Natural killer cell (primary cell): ENCODE results near the gene NOX4. TPM values are rescaled to one million over a fixed set of nuclear protein-coding genes. Genes with fewer than 3 reads are reported as not detected.
"Not testable (repeated sequence)": the region's sequence is repeated elsewhere in the genome, so short reads cannot be mapped to it uniquely, and the experiment has no call there.

Experiments used
- ATAC-seq, 3 donors: fragments of 150-1000 bp in 2 of 3; fragments of 200-7000 bp in 1 of 3; cut with Tn5 transposase; 1 replicate in 1 of 3; 2 replicates in 2 of 3; pipeline ENCODE4 v1.10.0; 2021; ENCODE audit warnings: mild to moderate bottlenecking in 2 of 3, moderate library complexity in 2 of 3
- DNase-seq, 2 donors: peaks; one replicate each; pipeline versions ENCODE4 v3.0.0 to v3.0.0-alpha.2; 2013 to 2021; ENCODE audit warnings: mixed read lengths in 1 of 2
- H3K27ac ChIP-seq: one replicate; pipeline ENCODE4 v1.5.1; 2013; ENCODE audit warnings: mild to moderate bottlenecking, low read length
- H3K27me3 ChIP-seq: one replicate; pipeline ENCODE4 v1.6.1; 2013; ENCODE audit warnings: low read length; ENCODE audit not compliant: control insufficient read depth, insufficient read depth
- H3K36me3 ChIP-seq: one replicate; pipeline ENCODE4 v1.6.1; 2013; ENCODE audit warnings: low read length; ENCODE audit not compliant: control insufficient read depth, insufficient read depth
- H3K4me1 ChIP-seq: one replicate; pipeline ENCODE4 v1.6.1; 2013; ENCODE audit warnings: low read length; ENCODE audit not compliant: control insufficient read depth, insufficient read depth
- H3K4me3 ChIP-seq: one replicate; pipeline ENCODE4 v1.5.1; 2013; ENCODE audit warnings: low read length
- H3K9me3 ChIP-seq: one replicate; pipeline ENCODE4 v1.6.1; 2013; ENCODE audit warnings: low read length; ENCODE audit not compliant: control insufficient read depth, insufficient read depth
- H3K27ac Mint-ChIP-seq, 2 donors: one replicate each; pipeline ENCODE4 v1.8.0; 2022; ENCODE audit warnings: mild to moderate bottlenecking in 2 of 2, mixed read lengths in 2 of 2, moderate library complexity in 1 of 2
- H3K27me3 Mint-ChIP-seq, 2 donors: one replicate each; pipeline ENCODE4 v1.8.0; 2022; ENCODE audit warnings: low read depth in 2 of 2, mixed read lengths in 2 of 2
- H3K36me3 Mint-ChIP-seq: one replicate; pipeline ENCODE4 v1.8.0; 2022; ENCODE audit warnings: mixed read lengths
- H3K4me1 Mint-ChIP-seq, 2 donors: one replicate each; pipeline ENCODE4 v1.8.0; 2022; ENCODE audit warnings: mixed read lengths in 2 of 2
- H3K4me3 Mint-ChIP-seq: one replicate; pipeline ENCODE4 v1.8.0; 2022; ENCODE audit warnings: mild to moderate bottlenecking, moderate library complexity, mixed read lengths
- H3K9me3 Mint-ChIP-seq, 2 donors: one replicate each; pipeline ENCODE4 v1.8.0; 2022; ENCODE audit warnings: mixed read lengths in 2 of 2
- WGBS: methylation state at CpG from one replicate; pipeline ENCODE4 v1.1.7; 2013; ENCODE audit warnings: missing lambda C conversion rate; ENCODE audit not compliant: insufficient coverage; 5-methylcytosine and 5-hydroxymethylcytosine counted together
- intact Hi-C: fragments of 100-400 bp; cut with micrococcal nuclease; formaldehyde crosslinking; loops from one replicate; pipeline ENCODE4 v1.14.2; 2022
- total RNA-seq, 4 donors: library from RNA; stranded (reverse); fragments of 120-200 nt in 1 of 4; gene quantifications; one replicate each; pipeline versions ENCODE4 v1.2.3 to v1.2.4, GENCODE V29; 2013 to 2022
- TF ChIP-seq, protein P1 (sequence below): fragments of 200-600 bp; IDR thresholded peaks from one replicate; pipeline ENCODE4 v1.8.0; 2022; ENCODE audit warnings: antibody characterized with exemption

NOX4 gene
- total RNA-seq, 3 donors from 2014 or later (not counting 1 experiment from before 2014, with no cell fraction given): not detected

- H3K9me3 ChIP-seq, intact Hi-C loops, H3K36me3 Mint-ChIP-seq, H3K4me3 ChIP-seq, H3K4me3 Mint-ChIP-seq, H3K27ac Mint-ChIP-seq, H3K27me3 Mint-ChIP-seq, H3K4me1 ChIP-seq, H3K27me3 ChIP-seq, H3K27ac ChIP-seq, ATAC-seq, DNase-seq, H3K36me3 ChIP-seq, H3K4me1 Mint-ChIP-seq: not testable (repeated sequence)
- no CpG with 5 or more reads among the region's 1 CpG for WGBS
- H3K9me3 Mint-ChIP-seq: peaks cover 9 to 19% of the 10 kb centered on the region in 2 donors
Measured at GRCh38 chr11:89378986-89379385, 112.2 kb downstream of the NOX4 start.

GRCh38 chr11:89369356-89369755 lies 121.8 kb downstream of the NOX4 start:
- H3K9me3 Mint-ChIP-seq, ATAC-seq, DNase-seq, H3K4me3 Mint-ChIP-seq, H3K4me3 ChIP-seq, H3K27ac Mint-ChIP-seq, H3K27ac ChIP-seq, H3K27me3 ChIP-seq, H3K4me1 ChIP-seq, H3K4me1 Mint-ChIP-seq, H3K36me3 ChIP-seq, H3K27me3 Mint-ChIP-seq, H3K9me3 ChIP-seq, intact Hi-C loops, H3K36me3 Mint-ChIP-seq: not testable (repeated sequence)
- WGBS: no CpG with 5 or more reads among the region's 2 CpGs

GRCh38 chr11:89364856-89365255 lies 126.3 kb downstream of the NOX4 start:
- whole genome bisulfite sequencing: 86% methylated on average over 2 of the region's 2 CpGs
- H3K4me1 Mint-ChIP-seq, H3K27ac Mint-ChIP-seq, H3K9me3 Mint-ChIP-seq, H3K9me3 ChIP-seq, H3K27me3 Mint-ChIP-seq, ATAC-seq, H3K36me3 ChIP-seq, H3K27me3 ChIP-seq, H3K4me1 ChIP-seq, DNase-seq, H3K27ac ChIP-seq, H3K4me3 ChIP-seq, H3K4me3 Mint-ChIP-seq, intact Hi-C loops, H3K36me3 Mint-ChIP-seq: not testable (repeated sequence)

DNA sequence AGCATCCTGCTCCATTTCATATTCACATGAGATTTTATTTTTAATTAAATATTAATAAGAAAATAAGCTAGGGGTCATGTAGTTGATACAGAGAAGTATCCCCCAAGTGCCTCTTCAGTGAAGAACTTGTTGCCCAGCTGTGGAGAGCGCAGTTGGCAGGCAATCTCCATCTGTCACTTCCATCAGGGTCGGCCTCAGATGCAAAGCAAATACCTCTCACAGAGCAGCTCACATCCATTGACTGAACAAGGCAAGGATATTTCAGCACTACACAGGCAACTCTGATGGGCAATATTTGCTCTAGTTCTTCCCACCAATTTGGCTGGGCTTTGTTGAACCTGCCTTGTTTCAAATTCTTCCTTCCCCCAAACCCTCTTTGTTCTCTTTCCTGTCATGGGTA lies 129.4 kb downstream of the NOX4 start:
- no peak overlapping the region for H3K27ac Mint-ChIP-seq
- H3K4me1 Mint-ChIP-seq: no peaks in the 10 kb centered on the region
- no peaks in the 10 kb centered on the region for H3K4me1 ChIP-seq
- DNase-seq: no peak
- no peaks in the 10 kb centered on the region for H3K27me3 ChIP-seq
- H3K36me3 Mint-ChIP-seq: no peaks in the 10 kb centered on the region
- no peaks in the 10 kb centered on the region for H3K9me3 ChIP-seq
- no peak overlapping the region for H3K4me3 ChIP-seq
- 82% methylated on average over 2 of the region's 2 CpGs for WGBS
- no peaks in the 10 kb centered on the region for H3K27me3 Mint-ChIP-seq
- H3K27ac ChIP-seq: no peak overlapping the region
- no peaks in the 10 kb centered on the region for H3K36me3 ChIP-seq
- TF ChIP-seq, protein P1, sequence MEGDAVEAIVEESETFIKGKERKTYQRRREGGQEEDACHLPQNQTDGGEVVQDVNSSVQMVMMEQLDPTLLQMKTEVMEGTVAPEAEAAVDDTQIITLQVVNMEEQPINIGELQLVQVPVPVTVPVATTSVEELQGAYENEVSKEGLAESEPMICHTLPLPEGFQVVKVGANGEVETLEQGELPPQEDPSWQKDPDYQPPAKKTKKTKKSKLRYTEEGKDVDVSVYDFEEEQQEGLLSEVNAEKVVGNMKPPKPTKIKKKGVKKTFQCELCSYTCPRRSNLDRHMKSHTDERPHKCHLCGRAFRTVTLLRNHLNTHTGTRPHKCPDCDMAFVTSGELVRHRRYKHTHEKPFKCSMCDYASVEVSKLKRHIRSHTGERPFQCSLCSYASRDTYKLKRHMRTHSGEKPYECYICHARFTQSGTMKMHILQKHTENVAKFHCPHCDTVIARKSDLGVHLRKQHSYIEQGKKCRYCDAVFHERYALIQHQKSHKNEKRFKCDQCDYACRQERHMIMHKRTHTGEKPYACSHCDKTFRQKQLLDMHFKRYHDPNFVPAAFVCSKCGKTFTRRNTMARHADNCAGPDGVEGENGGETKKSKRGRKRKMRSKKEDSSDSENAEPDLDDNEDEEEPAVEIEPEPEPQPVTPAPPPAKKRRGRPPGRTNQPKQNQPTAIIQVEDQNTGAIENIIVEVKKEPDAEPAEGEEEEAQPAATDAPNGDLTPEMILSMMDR: no peak
- ATAC-seq: no peak
- intact Hi-C loops: no loop called here
- H3K4me3 Mint-ChIP-seq: no peak overlapping the region
- peaks cover 3 to 5% of the 10 kb centered on the region in 2 donors for H3K9me3 Mint-ChIP-seq

DNA sequence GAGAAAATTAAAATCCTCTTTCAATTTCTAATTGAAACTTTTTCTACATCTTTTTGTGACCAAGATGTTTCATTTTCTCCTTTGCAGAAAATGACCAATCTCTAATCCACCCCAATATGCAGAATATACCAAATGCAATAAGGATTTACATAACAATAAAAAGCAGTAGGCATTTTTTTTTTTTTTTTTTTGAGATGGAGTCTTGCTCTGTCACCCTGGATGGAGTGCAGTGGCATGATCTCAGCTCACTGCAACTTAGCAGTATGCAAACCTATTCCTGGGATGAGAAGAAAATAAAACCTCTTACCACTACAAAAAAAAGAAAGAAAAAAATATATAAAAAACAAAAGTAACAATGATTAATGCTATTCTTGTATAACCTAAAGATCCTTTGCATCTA lies 132.0 kb downstream of the NOX4 start:
- DNase-seq, H3K36me3 Mint-ChIP-seq, H3K36me3 ChIP-seq, H3K4me1 ChIP-seq, H3K27ac Mint-ChIP-seq, H3K4me1 Mint-ChIP-seq, intact Hi-C loops, H3K27ac ChIP-seq, ATAC-seq, H3K4me3 Mint-ChIP-seq, H3K4me3 ChIP-seq, H3K27me3 ChIP-seq, H3K9me3 ChIP-seq, H3K27me3 Mint-ChIP-seq: not testable (repeated sequence)
- peaks cover 6 to 10% of the 10 kb centered on the region in 2 donors for H3K9me3 Mint-ChIP-seq
